H1 (cell line): Measurements from ENCODE around the gene ARHGAP26.

Experiments
- BCL11A ChIP-seq, 2 experiments: IDR thresholded peaks; one replicate each; pipeline ENCODE4 v1.6.1; 2011; ENCODE audit warnings: low read depth in 2 of 2, low read length in 2 of 2, mild to moderate bottlenecking in 2 of 2
- EZH2 ChIP-seq: fragments of 200-600 bp; sonication (generic); IDR thresholded peaks from 2 replicates; pipeline ENCODE4 v1.7.1; 2012; ENCODE audit warnings: low read depth, mild to moderate bottlenecking, moderate library complexity, low read length, inconsistent platforms; ENCODE audit not compliant: severe bottlenecking
- JUN ChIP-seq: IDR thresholded peaks from 2 replicates; pipeline ENCODE4 v1.6.1; 2011; ENCODE audit warnings: low read depth, mild to moderate bottlenecking, improper control_type of control experiment, low read length
- POLR2A ChIP-seq, 2 experiments: IDR thresholded peaks; 1 replicate in 1 of 2; 2 replicates in 1 of 2; pipeline ENCODE4 v1.6.1; 2011; ENCODE audit warnings: low read depth in 2 of 2, low read length in 2 of 2, mild to moderate bottlenecking in 2 of 2; ENCODE audit errors: control extremely low read depth in 1 of 2
- POLR2AphosphoS5 ChIP-seq: IDR thresholded peaks from 2 replicates; pipeline ENCODE4 v1.6.1; 2011; ENCODE audit warnings: low read depth, low read length
- TBP ChIP-seq: IDR thresholded peaks from 2 replicates; pipeline ENCODE4 v1.6.1; 2011; ENCODE audit warnings: low read depth, low read length, improper control_type of control experiment
- TF ChIP-seq, protein P1 (sequence below), 3 experiments: IDR thresholded peaks; 1 replicate in 2 of 3; 2 replicates in 1 of 3; pipeline versions ENCODE4 v1.5.1 to v1.6.1; 2011; ENCODE audit warnings: low read length in 3 of 3, mild to moderate bottlenecking in 3 of 3, inconsistent platforms in 2 of 3, low read depth in 1 of 3, moderate library complexity in 1 of 3; ENCODE audit not compliant: insufficient read depth in 1 of 3; ENCODE audit errors: control extremely low read depth in 1 of 3
- TF ChIP-seq, protein P2 (sequence below): IDR thresholded peaks from 2 replicates; pipeline ENCODE4 v1.6.1; 2011; ENCODE audit warnings: low read length, improper control_type of control experiment
- TF ChIP-seq, protein P3 (sequence below): IDR thresholded peaks from 2 replicates; pipeline ENCODE4 v1.6.1; 2012; ENCODE audit warnings: inconsistent platforms
- TF ChIP-seq, protein P4 (sequence below): IDR thresholded peaks from 2 replicates; pipeline ENCODE4 v1.6.1; 2011; ENCODE audit warnings: low read depth, mild to moderate bottlenecking, low read length; ENCODE audit not compliant: insufficient read depth

DNA sequence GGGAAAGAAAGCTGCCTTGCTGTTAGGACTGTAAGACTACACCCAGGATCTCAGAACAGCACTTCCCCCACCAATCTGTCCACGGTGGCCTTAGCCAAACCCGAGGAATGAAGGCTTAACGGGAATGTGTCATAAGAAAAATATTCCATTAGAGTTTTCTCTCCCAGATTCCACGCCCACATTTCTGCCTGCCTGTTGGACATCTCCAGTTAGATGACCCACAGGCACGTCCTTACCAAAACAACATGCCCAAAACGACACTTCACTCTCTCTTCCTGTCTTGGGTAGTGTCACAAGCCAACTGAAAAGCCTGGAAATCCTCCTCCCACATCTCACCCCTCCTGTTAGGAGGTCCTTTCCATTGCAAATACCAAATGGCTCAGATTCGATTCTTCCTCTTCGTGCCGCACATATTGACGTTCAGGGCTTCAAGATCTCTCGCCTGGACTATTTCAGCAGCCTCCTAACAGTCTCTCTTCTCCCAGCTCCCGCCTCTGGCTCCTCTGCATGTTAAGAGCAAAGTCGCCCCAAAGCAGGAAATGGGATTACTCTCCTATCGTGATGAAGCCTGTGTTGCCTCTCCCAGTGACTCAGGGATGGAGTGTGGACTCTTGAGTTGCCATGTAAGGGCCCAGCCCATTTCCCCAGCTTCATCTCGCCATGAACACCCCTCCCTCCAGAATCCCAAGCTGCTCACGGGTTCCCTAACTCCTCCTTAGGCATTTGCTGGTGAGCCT lies 474.0 kb downstream of the ARHGAP26 start:
- TF ChIP-seq, protein P1, sequence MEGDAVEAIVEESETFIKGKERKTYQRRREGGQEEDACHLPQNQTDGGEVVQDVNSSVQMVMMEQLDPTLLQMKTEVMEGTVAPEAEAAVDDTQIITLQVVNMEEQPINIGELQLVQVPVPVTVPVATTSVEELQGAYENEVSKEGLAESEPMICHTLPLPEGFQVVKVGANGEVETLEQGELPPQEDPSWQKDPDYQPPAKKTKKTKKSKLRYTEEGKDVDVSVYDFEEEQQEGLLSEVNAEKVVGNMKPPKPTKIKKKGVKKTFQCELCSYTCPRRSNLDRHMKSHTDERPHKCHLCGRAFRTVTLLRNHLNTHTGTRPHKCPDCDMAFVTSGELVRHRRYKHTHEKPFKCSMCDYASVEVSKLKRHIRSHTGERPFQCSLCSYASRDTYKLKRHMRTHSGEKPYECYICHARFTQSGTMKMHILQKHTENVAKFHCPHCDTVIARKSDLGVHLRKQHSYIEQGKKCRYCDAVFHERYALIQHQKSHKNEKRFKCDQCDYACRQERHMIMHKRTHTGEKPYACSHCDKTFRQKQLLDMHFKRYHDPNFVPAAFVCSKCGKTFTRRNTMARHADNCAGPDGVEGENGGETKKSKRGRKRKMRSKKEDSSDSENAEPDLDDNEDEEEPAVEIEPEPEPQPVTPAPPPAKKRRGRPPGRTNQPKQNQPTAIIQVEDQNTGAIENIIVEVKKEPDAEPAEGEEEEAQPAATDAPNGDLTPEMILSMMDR (IDR thresholded peaks at IDR 0.05; ENCODE audit: control extremely low read depth in 1 of 3, insufficient read depth in 1 of 3, low read depth in 1 of 3, low read length in 3 of 3), result no peak
- TF ChIP-seq POLR2AphosphoS5 (no peak), POLR2A (IDR thresholded peaks at IDR 0.05; ENCODE audit: control extremely low read depth in 1 of 2, low read depth in 2 of 2, low read length in 2 of 2) (no peak), JUN (no peak), TBP (no peak), BCL11A (IDR thresholded peaks at IDR 0.05; ENCODE audit: low read depth in 2 of 2, low read length in 2 of 2) (no peak), EZH2 (no peak)
- TF ChIP-seq, protein P2, sequence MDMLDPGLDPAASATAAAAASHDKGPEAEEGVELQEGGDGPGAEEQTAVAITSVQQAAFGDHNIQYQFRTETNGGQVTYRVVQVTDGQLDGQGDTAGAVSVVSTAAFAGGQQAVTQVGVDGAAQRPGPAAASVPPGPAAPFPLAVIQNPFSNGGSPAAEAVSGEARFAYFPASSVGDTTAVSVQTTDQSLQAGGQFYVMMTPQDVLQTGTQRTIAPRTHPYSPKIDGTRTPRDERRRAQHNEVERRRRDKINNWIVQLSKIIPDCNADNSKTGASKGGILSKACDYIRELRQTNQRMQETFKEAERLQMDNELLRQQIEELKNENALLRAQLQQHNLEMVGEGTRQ, result no peak
- TF ChIP-seq, protein P3, sequence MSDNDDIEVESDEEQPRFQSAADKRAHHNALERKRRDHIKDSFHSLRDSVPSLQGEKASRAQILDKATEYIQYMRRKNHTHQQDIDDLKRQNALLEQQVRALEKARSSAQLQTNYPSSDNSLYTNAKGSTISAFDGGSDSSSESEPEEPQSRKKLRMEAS, result no peak
- TF ChIP-seq, protein P4, sequence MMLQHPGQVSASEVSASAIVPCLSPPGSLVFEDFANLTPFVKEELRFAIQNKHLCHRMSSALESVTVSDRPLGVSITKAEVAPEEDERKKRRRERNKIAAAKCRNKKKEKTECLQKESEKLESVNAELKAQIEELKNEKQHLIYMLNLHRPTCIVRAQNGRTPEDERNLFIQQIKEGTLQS, result no peak
